ENCODE results near the gene TUBGCP2.

GRCh38 chr10:133326223-133326551, 17.5 kb upstream of the TUBGCP2 start:
- TF ChIP-seq CTCF (IDR thresholded peaks at IDR 0.05) (no peak), EZH2 (IDR thresholded peaks at IDR 0.05) (peak; percentile 8)

Measured in neural progenitor cell (in vitro differentiated cells).